ENCODE measurements around the gene FILIP1L.

DNA sequence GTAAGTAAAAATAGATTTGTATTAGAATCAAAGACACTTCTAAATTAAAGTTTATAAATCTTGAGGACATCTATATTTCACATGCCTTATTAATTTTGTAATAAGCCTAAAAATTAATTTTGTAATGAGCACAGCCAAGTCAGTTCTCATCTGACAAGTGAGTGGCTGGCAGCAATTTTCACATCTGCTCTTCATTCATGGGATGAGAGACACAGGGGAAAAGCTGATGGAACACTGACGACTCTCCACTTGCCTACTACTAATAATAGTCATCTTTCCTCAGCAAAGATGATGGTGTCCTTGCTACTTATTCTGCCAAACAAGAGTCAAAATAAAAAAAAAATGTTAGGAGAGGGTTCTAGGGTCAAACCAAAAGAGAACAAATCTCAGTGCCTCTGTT, 311.0 kb downstream of the FILIP1L start:
- TF ChIP-seq, protein P1, sequence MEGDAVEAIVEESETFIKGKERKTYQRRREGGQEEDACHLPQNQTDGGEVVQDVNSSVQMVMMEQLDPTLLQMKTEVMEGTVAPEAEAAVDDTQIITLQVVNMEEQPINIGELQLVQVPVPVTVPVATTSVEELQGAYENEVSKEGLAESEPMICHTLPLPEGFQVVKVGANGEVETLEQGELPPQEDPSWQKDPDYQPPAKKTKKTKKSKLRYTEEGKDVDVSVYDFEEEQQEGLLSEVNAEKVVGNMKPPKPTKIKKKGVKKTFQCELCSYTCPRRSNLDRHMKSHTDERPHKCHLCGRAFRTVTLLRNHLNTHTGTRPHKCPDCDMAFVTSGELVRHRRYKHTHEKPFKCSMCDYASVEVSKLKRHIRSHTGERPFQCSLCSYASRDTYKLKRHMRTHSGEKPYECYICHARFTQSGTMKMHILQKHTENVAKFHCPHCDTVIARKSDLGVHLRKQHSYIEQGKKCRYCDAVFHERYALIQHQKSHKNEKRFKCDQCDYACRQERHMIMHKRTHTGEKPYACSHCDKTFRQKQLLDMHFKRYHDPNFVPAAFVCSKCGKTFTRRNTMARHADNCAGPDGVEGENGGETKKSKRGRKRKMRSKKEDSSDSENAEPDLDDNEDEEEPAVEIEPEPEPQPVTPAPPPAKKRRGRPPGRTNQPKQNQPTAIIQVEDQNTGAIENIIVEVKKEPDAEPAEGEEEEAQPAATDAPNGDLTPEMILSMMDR (IDR thresholded peaks at IDR 0.05; ENCODE audit: low read length) = no peak
- TF ChIP-seq EZH2phosphoT487 (IDR thresholded peaks at IDR 0.05; ENCODE audit: low read length) = no peak
- no peak for TF ChIP-seq EZH2 (optimal IDR thresholded peaks at IDR 0.05; ENCODE audit: low read depth, low read length)

Measured in MM.1S (cell line).